ENCODE measurements around the gene LSM2. TPM values are rescaled to one million over a fixed set of nuclear protein-coding genes. Genes with fewer than 3 reads are reported as not detected.

The LSM2 gene
- total and polyA plus RNA-seq, 9 of the 15 experiments (the other 6 are each of a cell fraction or from before 2014, with no cell fraction given): 154 to 407 (median 223) TPM

- no peak; the same call in 1 of the 2 replicates for TF ChIP-seq TCF15 (CRISPR knock-in tag; IDR thresholded peaks at IDR 0.05)
- no peak for TF ChIP-seq RNF2 (IDR thresholded peaks at IDR 0.05)
- peak; percentile 98 for TF ChIP-seq CTBP1 (IDR thresholded peaks at IDR 0.05; ENCODE audit: borderline replicate concordance)
- TF ChIP-seq ZNF280B (CRISPR knock-in tag; IDR thresholded peaks at IDR 0.05): no peak
- peak; percentile 42; the same call in 1 of the 2 replicates for TF ChIP-seq ZNF707 (CRISPR knock-in tag; conservative IDR thresholded peaks at IDR 0.05)
- TF ChIP-seq NFE2 (IDR thresholded peaks at IDR 0.05; ENCODE audit: low read depth): peak; percentile 35; the same call in 1 of the 2 replicates
- TF ChIP-seq ZNF57 (CRISPR knock-in tag; IDR thresholded peaks at IDR 0.05): no peak
- no peak for TF ChIP-seq ZBTB26 (CRISPR knock-in tag; IDR thresholded peaks at IDR 0.05)
- TF ChIP-seq ATF4 (CRISPR knock-in tag; IDR thresholded peaks at IDR 0.05): peak; percentile 13
- no peak for TF ChIP-seq HOXB6 (CRISPR knock-in tag; IDR thresholded peaks at IDR 0.05; ENCODE audit: borderline replicate concordance)
- no peak for TF ChIP-seq SP2 (IDR thresholded peaks at IDR 0.05; ENCODE audit: extremely low read depth, low read depth, low read length, poor library complexity, severe bottlenecking)
- 0 out of 2 replicates have a peak, but pooled peaks have one; percentile 14 for TF ChIP-seq THRB (CRISPR knock-in tag; conservative IDR thresholded peaks at IDR 0.05)
- peak; percentile 10; the same call in 1 of the 2 replicates for TF ChIP-seq ERF (CRISPR knock-in tag; IDR thresholded peaks at IDR 0.05)
- TF ChIP-seq FIP1L1 (IDR thresholded peaks at IDR 0.05; ENCODE audit: low read depth, low read length, poor library complexity, severe bottlenecking): peak; percentile 89
- no peak for TF ChIP-seq SMAD2 (IDR thresholded peaks at IDR 0.05; ENCODE audit: low read depth, low read length)
- TF ChIP-seq KLF10 (CRISPR knock-in tag; IDR thresholded peaks at IDR 0.05): no peak
- no peak for TF ChIP-seq ZKSCAN3 (CRISPR knock-in tag; IDR thresholded peaks at IDR 0.05)
- TF ChIP-seq ZFP30 (CRISPR knock-in tag; IDR thresholded peaks at IDR 0.05; ENCODE audit: borderline replicate concordance): 0 out of 2 replicates have a peak, but pooled peaks have one; percentile 51
- TF ChIP-seq BRF2 (IDR thresholded peaks at IDR 0.05; ENCODE audit: borderline replicate concordance, insufficient read depth, insufficient read length): no peak
- TF ChIP-seq ZNF511 (CRISPR knock-in tag; IDR thresholded peaks at IDR 0.05): peak; percentile 96
These were observed at the start of gene LSM2 (continued) for GRCh38 chr6:31806470-31807272.
